Measurements from ENCODE around the gene CDC20. TPM values are rescaled to one million over a fixed set of nuclear protein-coding genes. Genes with fewer than 3 reads are reported as not detected.
A peak's percentile ranks its signal among the peaks of the same experiment; 100 is the strongest.

CDC20 gene
- total and polyA plus RNA-seq, 2 experiments from 2014 or later = 207 to 252 TPM

DNA sequence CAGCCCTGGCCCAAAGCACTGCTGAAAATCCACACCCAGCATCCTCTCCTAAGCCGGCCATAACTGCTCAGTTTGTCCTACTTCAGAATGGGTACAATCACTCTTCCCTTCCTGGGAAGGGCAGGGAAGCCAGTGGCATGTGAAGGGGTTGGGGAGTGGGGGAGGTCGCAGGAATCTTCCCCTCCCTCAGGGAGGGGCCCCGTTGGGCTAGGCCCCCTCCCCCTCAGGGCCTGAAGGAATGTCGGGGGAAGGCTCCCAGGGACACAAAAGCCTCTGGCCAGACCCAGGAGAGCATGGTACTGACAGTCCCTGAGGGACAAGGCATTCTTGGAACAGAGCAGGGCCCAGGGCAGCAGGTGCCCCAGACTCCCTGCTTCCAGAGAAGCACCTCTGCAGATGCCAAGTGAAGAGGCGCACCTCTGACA, 7.8 kb downstream of the CDC20 start:
- peak overlapping the region; percentile 90 for H3K4me3 ChIP-seq
- ATAC-seq = peak; percentile 15
- H2AFZ ChIP-seq = no peak overlapping the region
- TF ChIP-seq, protein P1, sequence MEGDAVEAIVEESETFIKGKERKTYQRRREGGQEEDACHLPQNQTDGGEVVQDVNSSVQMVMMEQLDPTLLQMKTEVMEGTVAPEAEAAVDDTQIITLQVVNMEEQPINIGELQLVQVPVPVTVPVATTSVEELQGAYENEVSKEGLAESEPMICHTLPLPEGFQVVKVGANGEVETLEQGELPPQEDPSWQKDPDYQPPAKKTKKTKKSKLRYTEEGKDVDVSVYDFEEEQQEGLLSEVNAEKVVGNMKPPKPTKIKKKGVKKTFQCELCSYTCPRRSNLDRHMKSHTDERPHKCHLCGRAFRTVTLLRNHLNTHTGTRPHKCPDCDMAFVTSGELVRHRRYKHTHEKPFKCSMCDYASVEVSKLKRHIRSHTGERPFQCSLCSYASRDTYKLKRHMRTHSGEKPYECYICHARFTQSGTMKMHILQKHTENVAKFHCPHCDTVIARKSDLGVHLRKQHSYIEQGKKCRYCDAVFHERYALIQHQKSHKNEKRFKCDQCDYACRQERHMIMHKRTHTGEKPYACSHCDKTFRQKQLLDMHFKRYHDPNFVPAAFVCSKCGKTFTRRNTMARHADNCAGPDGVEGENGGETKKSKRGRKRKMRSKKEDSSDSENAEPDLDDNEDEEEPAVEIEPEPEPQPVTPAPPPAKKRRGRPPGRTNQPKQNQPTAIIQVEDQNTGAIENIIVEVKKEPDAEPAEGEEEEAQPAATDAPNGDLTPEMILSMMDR (conservative IDR thresholded peaks at IDR 0.05; ENCODE audit: low read depth in 2 of 2) = no peak
- no peak for TF ChIP-seq REST (IDR thresholded peaks at IDR 0.05; ENCODE audit: unreplicated experiment)
- TF ChIP-seq EZH2 (IDR thresholded peaks at IDR 0.05; ENCODE audit: low read depth, unreplicated experiment) = no peak
- no peak for TF ChIP-seq POLR2AphosphoS5 (IDR thresholded peaks at IDR 0.05; ENCODE audit: low read depth)
- no peak for TF ChIP-seq EZH2phosphoT487 (IDR thresholded peaks at IDR 0.05; ENCODE audit: unreplicated experiment)
- TF ChIP-seq STAT1 (IDR thresholded peaks at IDR 0.05; ENCODE audit: unreplicated experiment) = no peak
- TF ChIP-seq, protein P2, sequence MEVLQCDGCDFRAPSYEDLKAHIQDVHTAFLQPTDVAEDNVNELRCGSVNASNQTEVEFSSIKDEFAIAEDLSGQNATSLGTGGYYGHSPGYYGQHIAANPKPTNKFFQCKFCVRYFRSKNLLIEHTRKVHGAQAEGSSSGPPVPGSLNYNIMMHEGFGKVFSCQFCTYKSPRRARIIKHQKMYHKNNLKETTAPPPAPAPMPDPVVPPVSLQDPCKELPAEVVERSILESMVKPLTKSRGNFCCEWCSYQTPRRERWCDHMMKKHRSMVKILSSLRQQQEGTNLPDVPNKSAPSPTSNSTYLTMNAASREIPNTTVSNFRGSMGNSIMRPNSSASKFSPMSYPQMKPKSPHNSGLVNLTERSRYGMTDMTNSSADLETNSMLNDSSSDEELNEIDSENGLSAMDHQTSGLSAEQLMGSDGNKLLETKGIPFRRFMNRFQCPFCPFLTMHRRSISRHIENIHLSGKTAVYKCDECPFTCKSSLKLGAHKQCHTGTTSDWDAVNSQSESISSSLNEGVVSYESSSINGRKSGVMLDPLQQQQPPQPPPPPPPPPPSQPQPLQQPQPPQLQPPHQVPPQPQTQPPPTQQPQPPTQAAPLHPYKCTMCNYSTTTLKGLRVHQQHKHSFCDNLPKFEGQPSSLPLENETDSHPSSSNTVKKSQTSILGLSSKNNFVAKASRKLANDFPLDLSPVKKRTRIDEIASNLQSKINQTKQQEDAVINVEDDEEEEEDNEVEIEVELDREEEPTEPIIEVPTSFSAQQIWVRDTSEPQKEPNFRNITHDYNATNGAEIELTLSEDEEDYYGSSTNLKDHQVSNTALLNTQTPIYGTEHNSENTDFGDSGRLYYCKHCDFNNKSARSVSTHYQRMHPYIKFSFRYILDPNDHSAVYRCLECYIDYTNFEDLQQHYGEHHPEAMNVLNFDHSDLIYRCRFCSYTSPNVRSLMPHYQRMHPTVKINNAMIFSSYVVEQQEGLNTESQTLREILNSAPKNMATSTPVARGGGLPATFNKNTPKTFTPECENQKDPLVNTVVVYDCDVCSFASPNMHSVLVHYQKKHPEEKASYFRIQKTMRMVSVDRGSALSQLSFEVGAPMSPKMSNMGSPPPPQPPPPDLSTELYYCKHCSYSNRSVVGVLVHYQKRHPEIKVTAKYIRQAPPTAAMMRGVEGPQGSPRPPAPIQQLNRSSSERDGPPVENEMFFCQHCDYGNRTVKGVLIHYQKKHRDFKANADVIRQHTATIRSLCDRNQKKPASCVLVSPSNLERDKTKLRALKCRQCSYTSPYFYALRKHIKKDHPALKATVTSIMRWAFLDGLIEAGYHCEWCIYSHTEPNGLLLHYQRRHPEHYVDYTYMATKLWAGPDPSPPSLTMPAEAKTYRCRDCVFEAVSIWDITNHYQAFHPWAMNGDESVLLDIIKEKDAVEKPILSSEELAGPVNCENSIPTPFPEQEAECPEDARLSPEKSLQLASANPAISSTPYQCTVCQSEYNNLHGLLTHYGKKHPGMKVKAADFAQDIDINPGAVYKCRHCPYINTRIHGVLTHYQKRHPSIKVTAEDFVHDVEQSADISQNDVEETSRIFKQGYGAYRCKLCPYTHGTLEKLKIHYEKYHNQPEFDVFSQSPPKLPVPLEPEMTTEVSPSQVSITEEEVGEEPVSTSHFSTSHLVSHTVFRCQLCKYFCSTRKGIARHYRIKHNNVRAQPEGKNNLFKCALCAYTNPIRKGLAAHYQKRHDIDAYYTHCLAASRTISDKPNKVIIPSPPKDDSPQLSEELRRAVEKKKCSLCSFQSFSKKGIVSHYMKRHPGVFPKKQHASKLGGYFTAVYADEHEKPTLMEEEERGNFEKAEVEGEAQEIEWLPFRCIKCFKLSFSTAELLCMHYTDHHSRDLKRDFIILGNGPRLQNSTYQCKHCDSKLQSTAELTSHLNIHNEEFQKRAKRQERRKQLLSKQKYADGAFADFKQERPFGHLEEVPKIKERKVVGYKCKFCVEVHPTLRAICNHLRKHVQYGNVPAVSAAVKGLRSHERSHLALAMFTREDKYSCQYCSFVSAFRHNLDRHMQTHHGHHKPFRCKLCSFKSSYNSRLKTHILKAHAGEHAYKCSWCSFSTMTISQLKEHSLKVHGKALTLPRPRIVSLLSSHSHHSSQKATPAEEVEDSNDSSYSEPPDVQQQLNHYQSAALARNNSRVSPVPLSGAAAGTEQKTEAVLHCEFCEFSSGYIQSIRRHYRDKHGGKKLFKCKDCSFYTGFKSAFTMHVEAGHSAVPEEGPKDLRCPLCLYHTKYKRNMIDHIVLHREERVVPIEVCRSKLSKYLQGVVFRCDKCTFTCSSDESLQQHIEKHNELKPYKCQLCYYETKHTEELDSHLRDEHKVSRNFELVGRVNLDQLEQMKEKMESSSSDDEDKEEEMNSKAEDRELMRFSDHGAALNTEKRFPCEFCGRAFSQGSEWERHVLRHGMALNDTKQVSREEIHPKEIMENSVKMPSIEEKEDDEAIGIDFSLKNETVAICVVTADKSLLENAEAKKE (CRISPR knock-in tag; IDR thresholded peaks at IDR 0.05) = no peak
- no peak for TF ChIP-seq CREB1 (CRISPR knock-in tag; IDR thresholded peaks at IDR 0.05; ENCODE audit: low read depth)
- no peak for TF ChIP-seq ZNF331 (CRISPR knock-in tag; IDR thresholded peaks at IDR 0.05; ENCODE audit: low read depth)
- TF ChIP-seq ZNF114 (CRISPR knock-in tag; IDR thresholded peaks at IDR 0.05) = no peak
- H3K27ac ChIP-seq (ENCODE audit: low read depth) = no peak overlapping the region
- H3F3A ChIP-seq (replicated peaks; ENCODE audit: low read depth) = peaks cover 30% of the 10 kb centered on the region
- peaks cover 13% of the 10 kb centered on the region for H3K36me3 ChIP-seq (ENCODE audit: insufficient read depth)
- no peaks in the 10 kb centered on the region; the same call in 2 of the 3 replicates for H3K9me3 Mint-ChIP-seq
- DNase-seq (ENCODE audit: low spot score) = peak; percentile 47
- peaks cover 17% of the 10 kb centered on the region for H4K20me1 ChIP-seq (replicated peaks; ENCODE audit: insufficient read depth)
- H3K9me2 ChIP-seq (ENCODE audit: insufficient read depth) = no peaks in the 10 kb centered on the region
- H3K36me3 Mint-ChIP-seq (ENCODE audit: low read depth) = peaks cover 32% of the 10 kb centered on the region
- peak overlapping the region; percentile 82 for H3K4me3 Mint-ChIP-seq
- peaks cover 6% of the 10 kb centered on the region for H3K27me3 Mint-ChIP-seq (ENCODE audit: insufficient read depth, low read depth, poor library complexity)
- peaks cover 19% of the 10 kb centered on the region for H3K4me1 ChIP-seq (ENCODE audit: insufficient read depth)
- H3K27me3 ChIP-seq (ENCODE audit: insufficient read depth) = no peaks in the 10 kb centered on the region
- H3K27ac Mint-ChIP-seq = no peak overlapping the region
- peaks cover 13% of the 10 kb centered on the region for H3K79me2 ChIP-seq (replicated peaks; ENCODE audit: insufficient read depth)
- peak overlapping the region; percentile 94 for H3K4me2 ChIP-seq
- H3K4me1 Mint-ChIP-seq = peaks cover 24% of the 10 kb centered on the region

Data from GM23338 (cell line).